ENCODE results near the gene PODNL1. TPM values are rescaled to one million over a fixed set of nuclear protein-coding genes. Genes with fewer than 3 reads are reported as not detected.
"Not testable (repeated sequence)": the region's sequence is repeated elsewhere in the genome, so short reads cannot be mapped to it uniquely, and the experiment has no call there.

Gene PODNL1
- total RNA-seq, 1 donor from 2014 or later = 3.1 TPM

DNA sequence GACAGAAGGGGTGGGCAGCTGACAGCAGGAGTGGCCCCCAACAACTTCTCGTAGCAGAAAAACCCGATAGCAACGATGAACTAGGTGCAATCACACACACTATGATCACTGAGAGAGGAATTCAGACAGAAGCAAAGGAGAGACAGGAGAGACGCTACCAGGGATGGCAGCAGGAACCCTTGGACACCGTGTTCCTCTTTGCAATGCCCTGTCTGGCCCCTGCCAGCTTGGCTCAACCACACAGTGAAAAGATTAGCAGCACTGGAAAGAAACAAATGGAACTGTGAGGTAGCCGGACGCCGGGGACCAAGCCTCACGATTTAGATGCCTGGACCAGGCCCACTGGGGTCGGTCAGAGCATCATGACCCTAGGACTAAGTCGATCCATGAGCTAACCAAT is 37.7 kb upstream of the PODNL1 start:
- DNase-seq (no peak), ATAC-seq (ENCODE audit: poor library complexity) (peak; percentile 56)
- intact Hi-C loops (cut with DNase I) = no loop called here

DNA sequence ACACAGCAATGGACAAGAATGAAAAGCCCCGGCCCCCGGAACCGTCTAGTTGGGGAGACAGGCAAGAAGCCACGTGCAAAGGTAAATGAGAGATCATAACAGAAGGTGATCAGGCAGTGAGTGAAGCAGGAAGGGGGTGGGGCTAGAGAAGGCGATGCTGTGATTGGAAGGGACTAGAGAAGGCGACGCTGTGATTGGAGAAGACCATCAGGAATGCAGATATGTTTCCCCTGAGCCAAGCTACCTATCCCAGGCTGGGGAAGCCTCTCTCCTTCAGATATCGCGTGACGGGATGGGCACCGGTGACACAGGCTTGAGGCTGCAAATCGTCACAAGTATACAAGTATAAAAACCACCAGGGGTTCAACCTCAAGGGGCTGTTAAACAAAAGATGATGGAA is 35.9 kb upstream of the PODNL1 start:
- DNase-seq (no peak), ATAC-seq (ENCODE audit: poor library complexity) (no peak)
- intact Hi-C loops (cut with DNase I) = no loop called here

DNA sequence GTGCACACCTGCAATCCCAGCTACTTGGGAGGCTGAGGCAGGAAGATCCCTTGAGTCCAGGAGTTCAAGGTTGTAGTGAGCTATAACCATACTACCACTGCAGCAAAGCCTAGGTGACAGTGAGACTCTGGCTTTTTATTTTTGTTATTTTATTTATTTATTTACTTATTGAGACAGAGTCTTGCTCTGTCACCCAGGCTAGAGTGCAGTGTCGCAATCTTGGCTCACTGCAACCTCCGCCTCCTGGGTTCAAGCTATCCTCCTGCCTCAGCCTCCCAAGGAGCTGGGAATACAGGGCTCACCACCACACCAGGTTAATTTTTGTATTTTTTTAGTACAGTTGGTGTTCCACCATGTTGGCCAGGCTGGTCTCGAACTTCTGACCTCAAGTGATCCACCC is 35.3 kb upstream of the PODNL1 start:
- intact Hi-C loops (cut with DNase I); ATAC-seq (ENCODE audit: poor library complexity); DNase-seq: not testable (repeated sequence)

DNA sequence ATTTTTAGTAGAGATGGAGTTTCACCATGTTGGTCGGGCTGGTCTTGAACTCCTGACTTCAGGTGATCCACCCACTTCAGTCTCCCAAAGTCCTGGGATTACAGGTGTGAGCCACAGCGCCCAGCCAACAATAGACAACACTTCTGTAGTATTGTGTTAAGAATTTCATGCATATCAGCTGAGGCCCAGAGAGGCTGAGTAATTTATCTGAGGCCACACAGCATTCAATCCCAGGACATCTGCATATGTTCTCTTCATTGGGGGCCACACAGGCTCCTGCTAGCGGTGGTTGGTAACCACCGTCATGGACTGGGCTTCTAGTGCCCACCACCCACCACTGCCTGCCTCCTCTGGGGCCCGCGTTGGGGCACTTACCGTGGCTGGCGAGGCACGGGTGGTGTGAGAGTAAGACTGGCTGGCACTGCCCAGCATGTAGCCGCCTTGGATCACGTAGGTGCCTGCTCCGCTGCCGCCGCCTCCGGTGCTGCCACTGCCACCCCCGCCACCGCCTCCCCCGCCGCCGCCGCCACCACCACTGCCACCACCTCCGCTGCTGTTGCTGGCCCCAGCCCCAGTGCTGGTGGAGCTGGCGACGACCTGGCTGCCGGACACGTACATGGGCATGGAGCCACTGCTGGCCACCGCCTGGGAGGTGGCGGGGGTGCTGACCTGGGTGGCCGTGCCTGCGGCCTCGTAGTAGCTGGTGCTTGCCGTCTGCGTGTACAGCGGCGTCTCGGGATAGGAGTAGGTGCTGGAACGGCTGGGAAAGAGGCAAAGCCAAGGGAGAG is 34.3 kb upstream of the PODNL1 start:
- DNase-seq = no peak
- no peak for ATAC-seq (ENCODE audit: poor library complexity)
- intact Hi-C loops (cut with DNase I) = no loop called here

DNA sequence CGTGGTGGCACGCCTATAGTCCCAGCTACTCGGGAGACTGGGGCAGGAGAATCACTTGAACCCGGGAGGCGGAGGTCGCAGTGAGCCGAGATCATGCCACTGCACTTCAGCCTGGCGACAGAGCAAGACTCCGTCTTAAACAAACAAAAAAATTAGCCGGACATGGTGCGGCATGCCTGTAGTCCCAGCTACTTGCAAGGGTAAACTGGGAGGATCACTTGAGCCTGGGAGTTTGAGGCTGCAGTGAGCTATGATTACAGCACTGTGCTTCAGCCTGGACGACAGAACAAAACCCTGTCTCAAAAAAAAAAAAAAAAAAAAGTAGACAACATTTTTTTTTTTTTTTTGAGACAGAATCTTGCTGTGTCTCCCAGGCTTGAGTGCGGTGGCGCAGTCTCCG is 33.7 kb upstream of the PODNL1 start:
- intact Hi-C loops (cut with DNase I); DNase-seq; ATAC-seq (ENCODE audit: poor library complexity): not testable (repeated sequence)

DNA sequence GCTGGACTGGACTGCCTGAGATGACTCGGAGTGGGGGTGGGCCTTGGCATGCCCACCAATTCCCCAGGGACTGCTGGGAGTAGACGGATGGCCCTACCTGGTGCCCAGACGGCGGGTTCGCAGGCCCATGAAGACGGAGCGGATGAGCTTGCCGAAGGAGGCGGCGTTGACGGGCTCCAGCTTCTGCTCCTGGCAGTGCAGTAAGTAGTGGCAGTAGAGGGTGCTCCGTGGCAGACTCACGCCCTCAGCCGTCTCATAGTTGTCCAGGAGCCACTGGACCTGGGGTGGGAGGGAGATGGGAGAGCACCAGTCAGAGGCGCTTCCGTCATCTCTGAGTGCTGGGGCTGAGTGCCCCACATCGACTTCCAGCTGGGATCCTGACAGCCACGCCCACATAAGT is 31.7 kb upstream of the PODNL1 start:
- ATAC-seq (ENCODE audit: poor library complexity) = no peak
- DNase-seq = no peak
- intact Hi-C loops (cut with DNase I) = no loop called here

DNA sequence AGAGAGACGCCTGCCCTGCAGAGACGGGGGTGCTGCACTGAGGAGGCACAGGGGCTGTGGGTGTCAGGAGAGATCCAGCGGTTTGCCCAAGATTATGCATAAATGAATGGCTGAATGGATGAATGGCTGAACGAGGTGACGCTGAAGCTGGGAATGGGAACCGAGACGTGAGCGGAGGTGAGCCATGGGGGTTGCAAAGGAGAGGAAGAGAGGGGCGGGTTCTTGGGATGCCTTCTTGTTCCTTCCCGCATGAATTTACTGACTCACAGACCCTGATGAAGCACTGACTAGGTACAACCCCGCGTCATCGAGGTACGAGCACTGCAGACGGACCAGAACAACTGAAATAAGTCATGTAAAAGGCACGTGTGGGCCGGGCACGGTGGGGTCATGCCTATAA is 30.8 kb upstream of the PODNL1 start:
- DNase-seq (no peak), ATAC-seq (ENCODE audit: poor library complexity) (no peak)
- intact Hi-C loops (cut with DNase I) = no loop called here

DNA sequence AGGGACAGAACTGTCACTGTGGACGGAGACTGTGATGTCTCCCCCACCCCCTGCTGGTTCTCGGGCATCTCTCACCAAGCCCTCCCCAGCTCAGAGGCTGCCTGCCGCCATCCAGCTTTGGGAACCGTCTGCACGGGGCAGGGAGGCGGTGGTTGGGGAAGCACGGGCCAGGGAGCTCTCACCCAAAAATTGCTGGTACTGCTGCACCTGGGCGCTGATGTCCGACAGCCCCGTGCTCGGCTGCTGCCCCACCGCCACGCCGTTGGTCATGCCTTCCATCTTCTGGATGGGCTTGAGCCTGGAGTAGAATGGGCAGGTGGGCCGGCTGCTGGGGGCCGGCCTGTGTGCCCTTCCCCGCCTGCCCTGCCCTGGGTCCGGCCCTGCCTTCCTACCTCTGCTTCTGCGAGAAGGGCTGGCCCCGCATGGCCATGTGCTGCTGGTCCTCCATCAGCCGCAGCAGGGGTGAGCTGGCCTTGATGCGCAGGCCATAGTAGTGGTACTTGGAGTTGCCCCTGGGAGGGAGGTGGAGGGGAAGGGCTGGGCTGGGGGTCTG is 30.2 kb upstream of the PODNL1 start:
- ATAC-seq (ENCODE audit: poor library complexity) = no peak
- DNase-seq = no peak
- intact Hi-C loops (cut with DNase I) = no loop called here

DNA sequence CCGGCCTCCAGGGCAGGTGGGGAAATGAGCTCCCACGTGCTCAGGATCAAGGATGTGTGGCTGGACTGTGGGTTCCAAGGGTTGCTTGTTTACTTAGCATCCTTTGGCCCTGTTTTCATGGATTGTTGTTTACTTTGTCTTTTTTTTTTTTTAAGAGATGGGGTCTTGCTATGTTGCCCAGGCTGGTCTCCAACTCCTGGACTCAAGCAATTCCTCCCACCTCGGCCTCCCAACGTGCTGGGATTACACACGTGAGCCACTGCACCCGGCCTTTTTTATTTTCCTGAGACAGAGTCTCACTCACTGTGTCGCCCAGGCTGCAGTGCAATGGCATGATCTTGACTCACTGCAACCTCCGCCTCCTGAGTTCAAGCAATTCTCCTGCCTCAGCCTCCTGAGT is 29.0 kb upstream of the PODNL1 start:
- intact Hi-C loops (cut with DNase I); DNase-seq; ATAC-seq (ENCODE audit: poor library complexity): not testable (repeated sequence)

DNA sequence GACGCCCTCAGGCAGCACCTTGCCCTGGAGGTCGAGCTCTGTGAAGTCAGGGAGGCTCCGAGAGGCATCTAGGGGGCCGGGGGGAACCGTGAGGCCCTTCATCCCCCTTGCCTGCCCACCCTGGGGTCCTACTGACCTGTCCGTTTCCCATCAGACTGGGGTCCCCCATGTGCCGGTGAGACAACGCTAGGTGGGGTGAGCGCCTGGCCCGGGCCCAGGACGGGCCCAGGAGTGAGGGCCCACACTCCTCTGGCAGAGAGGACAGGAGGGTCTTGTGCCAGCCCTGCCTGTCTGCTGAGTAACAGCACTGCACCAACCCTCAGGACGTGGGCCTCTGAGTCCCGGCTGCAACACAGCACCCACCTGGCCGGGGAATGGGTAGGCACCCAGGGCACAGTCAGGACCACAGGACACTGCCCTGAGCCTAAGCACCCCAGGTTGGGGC is 28.5 kb upstream of the PODNL1 start:
- DNase-seq (no peak), ATAC-seq (ENCODE audit: poor library complexity) (no peak)
- intact Hi-C loops (cut with DNase I) = no loop called here

DNA sequence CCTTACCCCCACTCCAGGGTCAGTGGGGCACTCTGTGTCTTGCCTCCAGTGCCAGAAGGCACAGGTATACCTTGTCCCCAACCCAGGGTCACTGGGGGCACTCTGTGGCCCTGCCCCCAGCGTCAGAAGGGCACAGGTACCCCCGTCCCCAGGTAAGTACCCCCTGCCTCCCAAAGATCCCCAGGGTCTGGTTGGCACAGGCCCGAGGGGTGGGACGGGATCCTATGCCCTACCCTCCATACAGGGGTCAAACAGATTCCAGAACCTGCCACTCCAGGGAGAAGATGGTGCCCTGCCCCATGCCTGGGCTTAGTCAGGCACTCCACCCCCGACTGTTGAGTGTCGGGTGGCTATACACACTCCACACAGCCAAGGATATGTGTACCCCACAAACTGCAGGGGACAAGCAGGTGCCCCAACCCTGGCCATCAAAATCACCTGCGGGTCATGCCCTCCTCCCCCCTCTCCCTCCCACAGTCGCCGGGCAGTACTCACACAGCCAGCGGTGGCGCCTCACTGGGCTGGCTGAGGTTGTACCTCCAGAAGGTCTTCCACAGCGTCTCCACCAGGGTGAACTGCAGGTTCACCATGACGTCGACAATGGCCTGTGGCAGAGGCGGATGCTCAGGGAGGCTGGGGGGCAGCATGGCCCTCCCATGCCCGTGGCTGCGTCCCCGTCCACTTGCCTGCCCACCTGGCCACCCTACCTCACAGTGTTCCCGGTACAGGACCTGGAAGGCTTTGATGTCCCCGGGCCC is 27.9 kb upstream of the PODNL1 start:
- ATAC-seq (ENCODE audit: poor library complexity) (no peak), DNase-seq (no peak)
- intact Hi-C loops (cut with DNase I) = no loop called here

DNA sequence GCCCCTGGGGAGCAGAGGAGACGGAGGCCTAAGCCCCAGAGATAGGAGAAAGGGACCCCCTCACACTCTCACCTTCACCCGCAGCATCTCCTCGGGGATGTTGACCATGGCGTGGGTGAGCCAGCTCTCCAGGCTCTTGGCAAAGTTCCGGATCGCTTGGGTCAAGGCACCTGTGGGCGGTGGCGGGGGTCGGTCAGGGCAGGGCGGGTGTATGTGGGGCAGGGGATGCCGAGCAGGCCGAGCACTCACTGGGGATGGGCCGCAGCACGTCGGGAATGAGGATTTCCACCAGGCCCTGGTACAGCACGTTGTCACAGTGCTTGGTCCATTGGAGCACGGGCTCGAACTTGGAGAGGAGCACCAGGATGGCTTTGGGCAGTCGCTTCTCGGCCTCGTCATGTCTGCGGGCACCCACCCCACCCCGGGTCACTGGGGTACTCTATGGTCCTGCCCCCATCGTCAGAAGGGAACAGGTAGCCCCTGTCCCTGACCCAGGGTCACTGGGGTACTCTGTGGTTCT is 27.2 kb upstream of the PODNL1 start:
- no peak for DNase-seq
- intact Hi-C loops (cut with DNase I) = no loop called here

DNA sequence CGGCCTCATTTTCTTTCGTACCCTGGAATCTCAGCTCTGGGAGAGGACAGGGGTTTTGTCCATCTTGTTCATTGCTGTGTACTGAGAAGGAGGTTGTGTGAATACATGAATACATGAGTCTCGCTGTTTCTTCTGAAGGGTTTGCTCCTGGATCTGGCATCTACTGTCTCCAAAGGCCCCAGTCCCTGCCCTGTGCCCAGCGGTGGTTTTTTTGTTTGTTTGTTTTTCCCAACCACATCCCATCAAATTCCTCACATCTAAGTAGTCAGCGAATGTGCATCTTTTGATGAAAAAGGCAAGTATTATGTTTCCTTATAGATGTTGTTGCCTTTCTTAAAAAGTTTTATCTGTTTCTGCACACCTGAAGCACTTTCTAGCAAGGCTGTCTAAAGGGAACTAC is 26.6 kb upstream of the PODNL1 start:
- intact Hi-C loops (cut with DNase I) = no loop called here
- no peak for ATAC-seq (ENCODE audit: poor library complexity)
- DNase-seq = no peak

More for the DNA sequence above, 27.2 kb upstream of the PODNL1 start:
- ATAC-seq (ENCODE audit: poor library complexity) = no peak

DNA sequence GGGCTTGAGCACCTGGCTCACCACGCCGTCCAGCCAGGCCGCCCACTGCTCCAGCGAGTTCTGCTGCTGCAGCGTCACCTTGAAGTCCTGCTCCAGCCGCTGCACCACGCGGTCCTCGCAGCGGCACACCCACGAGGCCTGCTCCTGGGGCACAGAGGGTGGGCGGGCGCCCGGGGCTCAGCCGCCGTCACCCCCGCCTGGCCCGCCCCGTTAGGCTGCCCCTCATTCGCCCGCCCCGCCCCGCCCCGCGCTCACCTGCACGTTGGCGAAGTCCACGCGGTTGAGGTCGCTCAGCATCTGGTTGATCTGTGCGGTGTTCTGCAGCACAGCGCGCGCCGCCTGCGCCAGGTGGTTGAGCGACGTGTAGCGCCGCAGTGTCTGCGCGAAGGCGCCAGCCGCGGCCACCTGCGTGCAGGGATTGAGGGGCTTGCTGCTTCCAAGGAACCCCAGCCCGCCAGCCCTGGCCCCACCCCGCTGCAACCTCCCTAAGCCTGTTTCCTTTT is 25.4 kb upstream of the PODNL1 start:
- DNase-seq = no peak
- ATAC-seq (ENCODE audit: poor library complexity) = no peak

DNA sequence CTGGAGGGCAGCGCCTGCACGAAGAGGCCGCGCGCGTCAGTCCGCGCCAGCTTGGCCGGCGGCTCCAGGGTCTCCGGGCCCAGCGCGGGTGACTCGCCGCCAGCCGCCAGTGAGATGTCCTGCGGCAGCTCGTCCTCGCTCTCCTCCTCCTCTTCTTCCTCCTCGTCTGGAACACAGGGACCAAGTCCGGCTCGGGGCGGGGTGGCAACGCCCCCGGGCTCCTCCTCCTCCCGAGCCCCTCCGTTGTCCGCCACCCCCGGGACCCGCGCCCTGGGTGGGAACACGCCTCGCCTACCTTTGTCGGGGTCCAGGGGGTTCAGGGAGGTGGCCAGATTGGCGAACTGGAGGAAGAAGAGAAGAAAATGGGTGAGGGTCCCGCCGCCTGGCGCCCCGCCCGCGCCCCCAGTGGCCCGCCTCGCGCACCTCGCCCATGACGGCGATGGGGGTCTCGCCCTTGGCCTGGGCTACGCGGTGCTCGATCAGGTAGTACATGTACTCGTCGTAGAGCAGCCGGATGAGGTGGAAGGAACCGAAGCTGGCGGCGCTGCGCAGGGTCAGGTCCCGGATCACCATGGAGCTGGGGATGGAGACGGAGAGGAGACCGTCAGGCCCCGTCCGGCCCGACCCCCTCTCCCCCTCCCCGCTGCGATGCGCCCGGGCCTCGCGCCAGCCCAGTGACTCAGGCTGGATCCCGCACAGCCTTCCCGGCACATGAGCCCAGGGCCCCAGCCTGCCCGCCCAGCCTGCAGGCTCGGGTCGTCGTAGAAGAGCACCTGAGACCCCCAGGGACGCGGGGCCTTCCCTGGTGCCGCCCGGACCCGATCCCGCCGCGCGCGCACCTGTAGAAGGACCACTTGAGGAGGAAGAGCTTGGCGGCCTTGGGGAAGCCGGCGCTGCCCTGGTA is 24.7 kb upstream of the PODNL1 start:
- intact Hi-C loops (cut with DNase I) = no loop called here
- ATAC-seq (ENCODE audit: poor library complexity) (no peak), DNase-seq (no peak)

More for the DNA sequence above, 25.4 kb upstream of the PODNL1 start:
- intact Hi-C loops (cut with DNase I) = no loop called here

DNA sequence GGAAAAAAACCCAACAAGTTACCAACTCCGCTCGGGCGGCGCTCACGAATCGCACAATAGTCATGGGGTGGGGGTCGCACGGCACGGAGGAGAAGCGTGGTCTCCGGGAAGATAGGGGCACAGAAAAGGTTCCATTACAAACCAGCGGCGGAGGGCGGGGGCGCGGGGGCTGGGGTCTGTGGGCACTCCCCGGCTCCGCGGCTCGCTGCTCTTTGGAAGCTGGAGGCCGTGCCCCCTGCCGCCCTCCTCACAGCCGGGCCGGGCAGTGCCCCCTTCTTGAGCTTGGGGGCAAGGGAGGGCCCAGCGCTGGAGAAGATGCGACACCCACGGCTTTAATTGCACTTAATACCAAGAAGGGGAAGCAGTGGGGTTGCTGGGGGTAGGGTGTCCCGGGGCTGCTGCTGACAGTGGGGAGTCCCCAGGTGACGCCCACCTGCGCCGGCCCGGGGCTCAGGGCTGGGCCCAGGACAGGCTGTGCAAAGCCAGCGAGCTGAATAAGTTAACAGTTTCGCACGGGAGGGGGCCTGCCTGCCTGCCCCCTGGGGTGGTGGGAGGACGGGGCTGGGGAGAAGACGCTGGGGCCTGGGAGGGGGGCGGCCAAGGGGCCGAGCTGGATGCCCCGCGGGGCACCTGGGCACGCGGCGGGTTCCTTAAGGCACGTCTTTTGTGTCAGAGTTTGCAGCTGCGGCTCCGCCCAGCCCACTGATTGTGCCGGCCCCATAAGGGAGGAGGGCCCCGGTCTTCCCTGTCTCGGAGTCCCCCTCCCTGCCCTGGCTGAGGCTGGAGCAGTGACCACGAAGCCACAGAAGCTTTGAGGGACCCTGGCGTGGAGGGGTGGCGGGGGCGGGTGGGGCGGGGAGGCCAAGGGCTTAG is 23.8 kb upstream of the PODNL1 start:
- ATAC-seq (ENCODE audit: poor library complexity) (no peak), DNase-seq (no peak)
- intact Hi-C loops (cut with DNase I) = no loop called here

All from Right ventricle myocardium superior (tissue), 1 donor.